IPS DF 19.7 (cell line): ENCODE data around the gene TRAPPC11.

Experiments
- DNase-seq: peaks from one replicate; pipeline ENCODE4 v3.0.0-alpha.2; 2013; ENCODE audit warnings: low read depth, low spot score

The TRAPPC11 gene

GRCh38 chr4:183637461-183637860 is 21.6 kb upstream of the TRAPPC11 start:
- DNase-seq = no peak

GRCh38 chr4:183638436-183638835 is 20.7 kb upstream of the TRAPPC11 start:
- DNase-seq = no peak

- DNase-seq = no peak
Measured at GRCh38 chr4:183639291-183639690, 19.8 kb upstream of the TRAPPC11 start.

GRCh38 chr4:183645326-183645725 is 13.8 kb upstream of the TRAPPC11 start:
- no peak for DNase-seq

- no peak for DNase-seq
Measured at GRCh38 chr4:183657564-183657963, 1.5 kb upstream of the TRAPPC11 start.

GRCh38 chr4:183658362-183659028 is 598 bp upstream of the TRAPPC11 start:
- no peak for DNase-seq

GRCh38 chr4:183659872-183660242 is 764 bp downstream of the TRAPPC11 start:
- no peak for DNase-seq

- DNase-seq = no peak
Measured at GRCh38 chr4:183666088-183666487, 7.0 kb downstream of the TRAPPC11 start.

GRCh38 chr4:183670251-183670650 is 11.2 kb downstream of the TRAPPC11 start:
- DNase-seq = no peak

- DNase-seq = no peak
Measured at GRCh38 chr4:183670960-183671555, 12.0 kb downstream of the TRAPPC11 start.

- DNase-seq = no peak
Measured at GRCh38 chr4:183674153-183674552, 15.1 kb downstream of the TRAPPC11 start.

GRCh38 chr4:183675625-183676024 is 16.5 kb downstream of the TRAPPC11 start:
- DNase-seq = no peak

- no peak for DNase-seq
Measured at GRCh38 chr4:183681119-183681518, 22.0 kb downstream of the TRAPPC11 start.

- DNase-seq = no peak
Measured at GRCh38 chr4:183686461-183686860, 27.4 kb downstream of the TRAPPC11 start.

- DNase-seq = no peak
Measured at GRCh38 chr4:183688216-183688615, 29.1 kb downstream of the TRAPPC11 start.

GRCh38 chr4:183691006-183691405 is 31.9 kb downstream of the TRAPPC11 start:
- DNase-seq = no peak

GRCh38 chr4:183691897-183692296 is 32.8 kb downstream of the TRAPPC11 start:
- no peak for DNase-seq

- DNase-seq = no peak
Measured at GRCh38 chr4:183698909-183699308, 39.8 kb downstream of the TRAPPC11 start.

GRCh38 chr4:183700407-183700806 is 41.3 kb downstream of the TRAPPC11 start:
- no peak for DNase-seq

GRCh38 chr4:183702492-183702891 is 43.4 kb downstream of the TRAPPC11 start:
- no peak for DNase-seq

- DNase-seq = no peak
Measured at GRCh38 chr4:183714626-183715025, 55.5 kb downstream of the TRAPPC11 start.

GRCh38 chr4:183716302-183716701 is 57.2 kb downstream of the TRAPPC11 start:
- DNase-seq = no peak

GRCh38 chr4:183718876-183719275 is 59.8 kb downstream of the TRAPPC11 start:
- DNase-seq = no peak
